ENCODE results near the gene UBR3.

The UBR3 gene

DNA sequence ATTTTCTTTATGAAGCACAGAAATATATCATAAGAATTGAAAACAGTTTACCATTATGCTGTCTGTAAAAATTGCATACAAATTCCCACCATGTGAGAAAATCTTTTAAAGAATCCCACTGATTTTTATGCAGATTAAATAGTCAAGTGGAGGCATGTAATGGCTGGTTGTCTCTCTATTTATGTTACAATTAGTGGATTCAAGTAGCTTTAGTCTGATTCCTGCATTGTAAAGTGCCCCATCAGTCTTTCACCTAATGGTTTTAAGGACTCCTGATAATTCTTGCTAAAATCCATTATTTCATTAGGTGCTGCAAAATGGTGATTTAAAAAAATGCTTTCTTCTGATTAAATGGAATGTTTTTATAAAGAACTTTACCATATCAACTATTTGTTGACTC, 202.3 kb downstream of the UBR3 start:
- Histone ChIP-seq H3K4me1 (ENCODE audit: control insufficient read depth, insufficient read depth, low read length) (no peaks in the 10 kb centered on the region), H3K9ac (ENCODE audit: low read length) (no peak overlapping the region), H3K36me3 (ENCODE audit: control insufficient read depth, insufficient read depth, low read length, severe bottlenecking) (peaks cover 62% of the 10 kb centered on the region), H3K27me3 (replicated peaks; ENCODE audit: control insufficient read depth, insufficient read depth, low read length) (no peaks in the 10 kb centered on the region), H3K9me3 (ENCODE audit: control insufficient read depth, low read length) (peaks cover 27% of the 10 kb centered on the region), H3K4me3 (ENCODE audit: low read length) (no peak overlapping the region)
- no peak for DNase-seq (ENCODE audit: low read depth)

DNA sequence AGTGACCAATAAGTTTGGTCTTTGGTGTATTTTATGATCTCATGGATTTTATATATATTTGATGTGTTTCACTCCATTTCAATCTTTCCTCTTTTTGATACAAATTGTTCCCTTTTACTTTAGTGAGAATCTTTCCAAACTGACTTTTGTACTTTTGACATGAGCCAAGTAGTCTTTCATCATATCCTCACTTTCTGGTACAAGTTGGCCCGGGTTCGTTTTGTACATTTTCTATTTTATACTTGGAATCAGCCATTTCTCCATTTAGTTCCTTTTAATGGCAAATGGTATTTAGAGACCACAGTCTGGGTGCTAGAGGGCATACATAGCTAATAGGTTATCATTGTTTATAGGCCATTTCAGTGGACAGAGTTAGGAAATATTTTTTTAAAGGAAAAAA, 202.8 kb downstream of the UBR3 start:
- DNase-seq (ENCODE audit: low read depth): no peak
- H3K4me1 ChIP-seq (ENCODE audit: control insufficient read depth, insufficient read depth, low read length): no peaks in the 10 kb centered on the region
- peaks cover 27% of the 10 kb centered on the region for H3K9me3 ChIP-seq (ENCODE audit: control insufficient read depth, low read length)
- no peak overlapping the region for H3K9ac ChIP-seq (ENCODE audit: low read length)
- peaks cover 65% of the 10 kb centered on the region for H3K36me3 ChIP-seq (ENCODE audit: control insufficient read depth, insufficient read depth, low read length, severe bottlenecking)
- H3K4me3 ChIP-seq (ENCODE audit: low read length): no peak overlapping the region
- no peaks in the 10 kb centered on the region for H3K27me3 ChIP-seq (replicated peaks; ENCODE audit: control insufficient read depth, insufficient read depth, low read length)

DNA sequence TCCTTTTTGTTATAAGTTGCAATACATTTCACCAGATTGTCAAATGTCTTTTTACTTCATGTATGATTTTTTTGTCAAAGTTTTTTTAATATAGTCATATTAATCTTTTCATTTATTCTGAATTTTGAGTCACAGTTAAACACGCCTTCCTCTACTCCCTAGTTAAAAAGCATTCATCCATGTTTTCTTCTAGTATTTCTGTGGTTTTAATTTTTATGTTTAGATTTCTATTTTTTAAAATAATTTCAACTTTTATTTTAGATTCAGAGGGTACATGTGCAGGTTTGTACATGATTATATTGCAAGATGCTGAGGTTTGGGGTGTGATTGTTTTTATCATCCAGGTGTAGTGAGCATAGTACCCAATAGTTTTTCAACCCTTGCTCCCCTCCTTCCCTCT, 204.0 kb downstream of the UBR3 start:
- Histone ChIP-seq H3K9me3 (ENCODE audit: control insufficient read depth, low read length) (peaks cover 27% of the 10 kb centered on the region), H3K4me1 (ENCODE audit: control insufficient read depth, insufficient read depth, low read length) (no peaks in the 10 kb centered on the region), H3K4me3 (ENCODE audit: low read length) (no peak overlapping the region), H3K36me3 (ENCODE audit: control insufficient read depth, insufficient read depth, low read length, severe bottlenecking) (peaks cover 62% of the 10 kb centered on the region), H3K27me3 (replicated peaks; ENCODE audit: control insufficient read depth, insufficient read depth, low read length) (no peaks in the 10 kb centered on the region), H3K9ac (ENCODE audit: low read length) (no peak overlapping the region)
- DNase-seq (ENCODE audit: low read depth): no peak

DNA sequence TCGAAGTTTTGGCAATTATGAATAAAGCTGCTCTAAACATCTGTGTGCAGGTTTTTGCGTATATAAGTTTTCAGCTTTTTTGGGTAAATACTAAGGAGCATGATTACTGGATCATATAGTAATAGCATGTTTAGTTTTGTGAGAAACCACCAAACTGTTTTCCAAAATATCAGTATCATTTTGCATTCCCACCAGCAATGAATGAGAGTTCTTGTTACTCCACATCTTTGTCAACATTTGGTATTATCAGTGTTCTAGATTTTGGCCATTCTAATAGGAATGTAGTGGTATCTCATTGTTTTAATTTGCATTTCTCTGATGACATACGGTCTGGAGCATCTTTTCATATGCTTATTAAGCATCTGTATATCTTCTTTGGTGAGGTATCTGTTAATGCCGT, 207.3 kb downstream of the UBR3 start:
- Histone ChIP-seq H3K9me3 (ENCODE audit: control insufficient read depth, low read length) (peaks cover 19% of the 10 kb centered on the region), H3K9ac (ENCODE audit: low read length) (no peak overlapping the region), H3K4me3 (ENCODE audit: low read length) (no peak overlapping the region), H3K4me1 (ENCODE audit: control insufficient read depth, insufficient read depth, low read length) (no peaks in the 10 kb centered on the region), H3K36me3 (ENCODE audit: control insufficient read depth, insufficient read depth, low read length, severe bottlenecking) (peaks cover 42% of the 10 kb centered on the region), H3K27me3 (replicated peaks; ENCODE audit: control insufficient read depth, insufficient read depth, low read length) (no peaks in the 10 kb centered on the region)
- DNase-seq (ENCODE audit: low read depth): no peak

DNA sequence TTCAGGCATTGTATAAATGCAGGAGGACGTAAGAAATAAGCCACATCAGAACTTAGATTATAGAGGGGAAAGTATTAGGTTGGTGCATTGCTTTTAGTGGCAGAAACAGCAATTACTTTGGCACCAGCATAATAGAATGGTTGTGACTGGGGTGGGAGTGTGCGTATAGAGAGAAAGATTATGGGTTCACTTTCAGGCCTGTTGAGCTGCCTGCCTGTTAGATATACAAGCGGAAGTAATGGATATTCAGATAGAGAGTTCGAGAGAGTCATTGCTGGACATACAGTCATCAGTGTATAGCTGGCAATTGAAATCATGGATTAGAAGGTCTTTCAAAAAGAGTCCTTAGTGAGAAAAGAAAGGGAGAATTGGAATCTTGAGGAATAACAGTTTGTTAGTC, 211.5 kb downstream of the UBR3 start:
- H3K36me3 ChIP-seq (ENCODE audit: control insufficient read depth, insufficient read depth, low read length, severe bottlenecking): peaks cover 30% of the 10 kb centered on the region
- no peak for DNase-seq (ENCODE audit: low read depth)
- H3K4me3 ChIP-seq (ENCODE audit: low read length): no peak overlapping the region
- no peak overlapping the region for H3K9ac ChIP-seq (ENCODE audit: low read length)
- H3K4me1 ChIP-seq (ENCODE audit: control insufficient read depth, insufficient read depth, low read length): no peaks in the 10 kb centered on the region
- H3K9me3 ChIP-seq (ENCODE audit: control insufficient read depth, low read length): no peaks in the 10 kb centered on the region
- no peaks in the 10 kb centered on the region for H3K27me3 ChIP-seq (replicated peaks; ENCODE audit: control insufficient read depth, insufficient read depth, low read length)

DNA sequence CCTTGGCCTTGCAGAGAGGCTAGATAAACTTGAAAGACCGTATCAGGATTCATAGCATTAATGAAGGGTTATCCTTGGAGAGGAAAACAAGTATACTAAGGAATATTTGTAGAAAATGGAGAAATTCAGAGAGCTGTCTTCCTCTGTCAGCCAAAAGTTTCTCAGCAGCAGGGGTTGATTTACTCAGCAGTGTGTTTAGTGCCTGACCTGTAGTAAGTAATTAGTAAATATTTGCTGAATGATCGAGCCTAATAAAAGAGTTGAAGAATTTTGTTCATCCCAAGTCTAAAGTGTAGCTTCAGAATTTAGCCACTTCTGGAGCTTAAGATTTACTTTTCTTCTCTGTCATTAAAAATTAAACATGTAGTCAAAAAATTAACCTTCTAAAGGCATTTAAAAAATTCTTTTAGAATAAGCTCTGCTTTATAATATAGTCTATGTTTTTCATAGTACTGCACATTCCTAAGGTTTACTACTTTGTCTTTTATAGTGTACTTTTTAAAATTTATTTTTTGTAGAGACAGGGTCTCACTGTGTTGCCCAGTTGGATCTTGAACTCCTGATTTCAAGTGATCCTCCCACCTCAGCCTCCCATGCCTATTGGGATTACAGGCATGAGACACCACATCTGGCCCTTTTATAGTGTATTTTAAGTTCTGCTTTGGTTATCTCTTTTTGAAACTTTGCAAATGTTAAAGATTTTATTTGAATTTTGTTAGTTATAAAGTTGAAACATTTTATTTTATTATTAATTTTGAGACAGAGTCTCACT, 212.3 kb downstream of the UBR3 start:
- H3K9me3 ChIP-seq (ENCODE audit: control insufficient read depth, low read length): no peaks in the 10 kb centered on the region
- H3K9ac ChIP-seq (ENCODE audit: low read length): no peak overlapping the region
- no peaks in the 10 kb centered on the region for H3K27me3 ChIP-seq (replicated peaks; ENCODE audit: control insufficient read depth, insufficient read depth, low read length)
- H3K36me3 ChIP-seq (ENCODE audit: control insufficient read depth, insufficient read depth, low read length, severe bottlenecking): peaks cover 30% of the 10 kb centered on the region
- no peaks in the 10 kb centered on the region for H3K4me1 ChIP-seq (ENCODE audit: control insufficient read depth, insufficient read depth, low read length)
- DNase-seq (ENCODE audit: low read depth): no peak
- H3K4me3 ChIP-seq (ENCODE audit: low read length): no peak overlapping the region

DNA sequence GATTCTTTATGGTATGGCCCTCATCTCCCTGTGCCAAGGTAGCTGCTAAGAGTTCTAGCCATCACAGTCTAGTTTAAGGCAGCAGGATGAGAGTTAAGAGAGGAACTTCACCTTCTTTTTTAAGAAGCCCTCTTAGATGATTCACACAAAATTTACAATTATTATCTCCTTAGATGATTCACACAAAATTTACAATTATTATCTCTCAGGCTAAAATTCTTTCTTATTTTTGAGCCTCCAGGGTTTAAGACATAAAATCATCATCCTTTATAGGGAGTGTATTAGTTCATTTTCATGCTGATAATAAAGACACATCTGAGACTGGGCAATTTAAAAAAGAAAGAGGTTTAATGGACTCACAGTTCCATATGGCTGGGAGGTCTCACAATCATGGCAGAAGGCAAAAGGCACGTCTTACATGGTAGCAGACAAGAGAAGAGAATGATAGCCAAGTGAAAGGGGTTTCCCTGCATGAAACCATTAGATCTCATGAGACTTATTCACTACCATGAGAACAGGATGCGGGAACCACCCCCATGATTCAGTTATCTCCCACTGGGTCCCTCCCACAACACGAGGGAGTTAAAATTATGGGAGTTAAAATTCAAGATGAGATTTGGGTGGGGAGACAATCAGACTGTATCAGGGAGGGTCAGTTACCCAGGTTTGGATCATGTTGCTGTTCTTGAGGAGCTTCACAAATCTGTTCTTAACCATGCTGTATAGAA, 217.7 kb downstream of the UBR3 start:
- no peak for DNase-seq (ENCODE audit: low read depth)
- H3K9ac ChIP-seq (ENCODE audit: low read length): no peak overlapping the region
- H3K9me3 ChIP-seq (ENCODE audit: control insufficient read depth, low read length): no peaks in the 10 kb centered on the region
- H3K4me1 ChIP-seq (ENCODE audit: control insufficient read depth, insufficient read depth, low read length): no peaks in the 10 kb centered on the region
- H3K4me3 ChIP-seq (ENCODE audit: low read length): no peak overlapping the region
- H3K36me3 ChIP-seq (ENCODE audit: control insufficient read depth, insufficient read depth, low read length, severe bottlenecking): peaks cover 63% of the 10 kb centered on the region
- no peaks in the 10 kb centered on the region for H3K27me3 ChIP-seq (replicated peaks; ENCODE audit: control insufficient read depth, insufficient read depth, low read length)

DNA sequence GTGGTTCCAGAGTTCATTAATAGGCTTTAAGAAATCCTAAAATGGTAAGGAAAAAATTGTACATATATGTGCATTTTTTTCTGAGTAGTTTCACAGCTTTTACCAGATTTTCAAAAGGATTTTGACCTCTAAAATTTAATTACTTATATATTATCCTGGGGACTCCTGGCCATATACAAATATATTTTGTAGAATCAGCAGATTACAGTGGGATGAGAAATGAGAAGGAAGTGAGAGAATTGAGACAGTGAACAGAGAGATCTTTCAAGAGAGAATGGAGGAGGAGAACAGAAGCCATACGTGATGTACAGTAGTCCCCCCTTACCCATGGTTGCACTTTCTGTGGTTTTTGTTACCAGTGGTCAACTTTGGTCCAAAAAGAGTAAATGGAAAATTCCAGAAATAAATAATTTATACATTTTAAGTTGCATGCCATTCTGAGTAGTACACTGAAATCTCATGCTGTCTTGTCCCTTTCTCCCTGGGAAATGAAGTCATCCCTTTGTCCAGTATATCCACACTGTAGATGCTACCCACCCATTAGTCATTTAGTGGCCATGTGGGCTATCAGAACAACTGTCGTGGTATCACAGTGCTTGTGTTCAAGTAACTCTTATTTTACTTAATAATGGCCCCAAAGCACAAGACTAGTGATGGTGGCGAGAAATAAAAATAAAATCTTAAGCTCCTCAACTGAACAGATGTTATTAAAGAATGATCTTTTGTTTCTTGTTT, 220.2 kb downstream of the UBR3 start:
- H3K4me3 ChIP-seq (ENCODE audit: low read length): no peak overlapping the region
- DNase-seq (ENCODE audit: low read depth): no peak
- H3K27me3 ChIP-seq (replicated peaks; ENCODE audit: control insufficient read depth, insufficient read depth, low read length): no peaks in the 10 kb centered on the region
- no peaks in the 10 kb centered on the region for H3K4me1 ChIP-seq (ENCODE audit: control insufficient read depth, insufficient read depth, low read length)
- H3K36me3 ChIP-seq (ENCODE audit: control insufficient read depth, insufficient read depth, low read length, severe bottlenecking): peaks cover 55% of the 10 kb centered on the region
- no peak overlapping the region for H3K9ac ChIP-seq (ENCODE audit: low read length)
- no peaks in the 10 kb centered on the region for H3K9me3 ChIP-seq (ENCODE audit: control insufficient read depth, low read length)

DNA sequence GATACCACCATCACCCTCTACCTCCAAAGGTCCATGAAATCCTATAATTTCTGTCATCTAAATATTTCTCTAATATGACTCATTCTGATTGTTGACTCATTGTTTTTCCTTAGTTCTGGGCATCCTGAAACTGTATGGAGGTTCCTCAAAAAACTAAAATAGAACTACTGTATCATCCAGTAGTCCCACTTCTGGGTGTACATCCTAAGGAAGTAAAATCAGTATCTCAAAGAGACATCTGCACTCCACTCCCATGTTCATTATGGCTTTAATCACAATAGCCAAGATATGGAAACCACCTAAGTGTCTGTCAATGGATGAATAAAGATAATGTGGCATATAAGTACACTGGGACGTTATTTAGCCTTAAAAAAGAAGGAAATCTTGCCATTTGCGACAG, 224.9 kb downstream of the UBR3 start:
- no peaks in the 10 kb centered on the region for H3K4me1 ChIP-seq (ENCODE audit: control insufficient read depth, insufficient read depth, low read length)
- H3K9me3 ChIP-seq (ENCODE audit: control insufficient read depth, low read length): no peaks in the 10 kb centered on the region
- no peak overlapping the region for H3K9ac ChIP-seq (ENCODE audit: low read length)
- no peaks in the 10 kb centered on the region for H3K27me3 ChIP-seq (replicated peaks; ENCODE audit: control insufficient read depth, insufficient read depth, low read length)
- peaks cover 64% of the 10 kb centered on the region for H3K36me3 ChIP-seq (ENCODE audit: control insufficient read depth, insufficient read depth, low read length, severe bottlenecking)
- H3K4me3 ChIP-seq (ENCODE audit: low read length): no peak overlapping the region
- DNase-seq (ENCODE audit: low read depth): peak; percentile 25

DNA sequence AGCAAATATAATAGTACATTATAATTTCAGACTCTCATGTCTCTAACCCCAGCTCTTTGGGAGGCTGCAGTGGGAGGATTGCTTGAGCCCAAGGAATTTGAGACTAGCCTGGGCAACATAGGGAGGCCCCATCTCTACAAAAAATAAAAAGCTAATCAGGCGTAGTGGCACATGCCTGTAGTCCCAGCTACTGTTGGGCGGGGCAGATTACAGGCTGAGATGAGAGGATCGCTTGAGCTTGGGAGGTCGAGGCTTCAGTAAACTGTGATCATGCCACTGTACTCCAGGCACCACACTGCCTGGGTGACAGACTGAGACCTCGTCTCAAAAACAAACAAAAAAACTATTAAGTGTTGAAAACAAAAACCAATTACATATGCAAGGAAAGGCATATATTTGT, 227.7 kb downstream of the UBR3 start:
- Histone ChIP-seq H3K27me3 (replicated peaks; ENCODE audit: control insufficient read depth, insufficient read depth, low read length) (no peaks in the 10 kb centered on the region), H3K9me3 (ENCODE audit: control insufficient read depth, low read length) (no peaks in the 10 kb centered on the region), H3K4me3 (ENCODE audit: low read length) (no peak overlapping the region), H3K36me3 (ENCODE audit: control insufficient read depth, insufficient read depth, low read length, severe bottlenecking) (peaks cover 59% of the 10 kb centered on the region), H3K9ac (ENCODE audit: low read length) (no peak overlapping the region), H3K4me1 (ENCODE audit: control insufficient read depth, insufficient read depth, low read length) (no peaks in the 10 kb centered on the region)
- DNase-seq (ENCODE audit: low read depth): no peak

DNA sequence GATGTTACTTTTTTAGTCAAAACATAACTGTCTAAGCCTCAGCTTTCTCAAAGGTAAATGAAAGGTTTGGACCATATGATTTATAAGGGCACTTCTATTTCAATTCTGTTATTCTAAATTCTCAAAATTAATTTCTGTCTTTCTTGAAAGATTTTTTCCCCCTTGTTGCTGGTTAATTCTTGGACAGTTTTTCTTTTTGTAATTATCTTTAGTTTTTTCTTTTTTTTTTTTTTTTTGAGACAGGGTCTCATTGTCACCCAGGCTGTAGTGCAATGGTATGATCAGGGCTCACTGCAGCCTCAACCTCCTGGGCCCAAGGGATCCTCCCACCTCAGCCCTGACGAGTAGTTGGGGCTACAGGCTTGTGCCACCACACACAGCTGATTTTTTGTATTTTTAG, 229.6 kb downstream of the UBR3 start:
- no peak for DNase-seq (ENCODE audit: low read depth)
- no peak overlapping the region for H3K4me3 ChIP-seq (ENCODE audit: low read length)
- peaks cover 67% of the 10 kb centered on the region for H3K36me3 ChIP-seq (ENCODE audit: control insufficient read depth, insufficient read depth, low read length, severe bottlenecking)
- H3K4me1 ChIP-seq (ENCODE audit: control insufficient read depth, insufficient read depth, low read length): no peaks in the 10 kb centered on the region
- no peak overlapping the region for H3K9ac ChIP-seq (ENCODE audit: low read length)
- H3K9me3 ChIP-seq (ENCODE audit: control insufficient read depth, low read length): no peaks in the 10 kb centered on the region
- H3K27me3 ChIP-seq (replicated peaks; ENCODE audit: control insufficient read depth, insufficient read depth, low read length): no peaks in the 10 kb centered on the region

All from adipocyte (in vitro differentiated cells).